CD8-positive, alpha-beta memory T cell (primary cell): Measurements from ENCODE around the gene ARVCF. TPM values are rescaled to one million over a fixed set of nuclear protein-coding genes. Genes with fewer than 3 reads are reported as not detected.

Experiments used
- CTCF ChIA-PET: fragments of 350-600 bp; sonication (Branson Sonifier 250); formaldehyde crosslinking; loops from one replicate; lab custom pipeline; 2021; ENCODE audit warnings: antibody characterized with exemption; lab: Charles Lee
- POLR2A ChIA-PET: fragments of 350-600 bp; sonication (Branson Sonifier 250); formaldehyde crosslinking; loops from one replicate; lab custom pipeline; 2021; ENCODE audit warnings: antibody characterized with exemption; lab: Charles Lee
- DNase-seq, 5 donors: peaks; one replicate each; pipeline versions ENCODE4 v3.0.0 to v3.0.0-alpha.2; 2020 to 2022; ENCODE audit warnings: mixed read lengths in 1 of 5
- H3K27ac ChIP-seq: one replicate; pipeline ENCODE4 v1.7.0; 2013; ENCODE audit warnings: low read depth, mild to moderate bottlenecking, low read length, moderate library complexity
- H3K27me3 ChIP-seq: 2 replicates; pipeline ENCODE4 v1.7.0; 2013; ENCODE audit warnings: low read length, mild to moderate bottlenecking; ENCODE audit not compliant: insufficient read depth, poor library complexity, severe bottlenecking
- H3K36me3 ChIP-seq: 2 replicates; pipeline ENCODE4 v1.7.0; 2013; ENCODE audit warnings: mild to moderate bottlenecking, low read length, moderate library complexity; ENCODE audit not compliant: insufficient read depth
- H3K4me1 ChIP-seq: 2 replicates; pipeline ENCODE4 v1.7.0; 2013; ENCODE audit warnings: mild to moderate bottlenecking, low read length, moderate library complexity; ENCODE audit not compliant: insufficient read depth
- H3K4me3 ChIP-seq: 2 replicates; pipeline ENCODE4 v1.7.0; 2013; ENCODE audit warnings: mild to moderate bottlenecking, low read length
- H3K9me3 ChIP-seq: 2 replicates; pipeline ENCODE4 v1.7.0; 2013; ENCODE audit warnings: mild to moderate bottlenecking, low read length
- H3K27ac Mint-ChIP-seq, 8 donors: one replicate each; pipeline ENCODE4 v1.8.0; 2020 to 2021; ENCODE audit warnings: mixed read lengths in 8 of 8, mild to moderate bottlenecking in 6 of 8, inconsistent platforms in 3 of 8, moderate library complexity in 3 of 8
- H3K27me3 Mint-ChIP-seq, 2 donors: one replicate each; pipeline ENCODE4 v1.8.0; 2020 to 2021; ENCODE audit warnings: mixed read lengths in 2 of 2, mild to moderate bottlenecking in 1 of 2, moderate library complexity in 1 of 2
- H3K36me3 Mint-ChIP-seq, 3 donors: one replicate each; pipeline ENCODE4 v1.8.0; 2020 to 2021; ENCODE audit warnings: mixed read lengths in 3 of 3, inconsistent platforms in 1 of 3, mild to moderate bottlenecking in 1 of 3
- H3K4me1 Mint-ChIP-seq, 3 donors: one replicate each; pipeline ENCODE4 v1.8.0; 2020 to 2021; ENCODE audit warnings: mixed read lengths in 3 of 3, inconsistent platforms in 1 of 3, mild to moderate bottlenecking in 1 of 3
- H3K4me3 Mint-ChIP-seq, 7 donors: one replicate each; pipeline ENCODE4 v1.8.0; 2020 to 2021; ENCODE audit warnings: mixed read lengths in 7 of 7, mild to moderate bottlenecking in 6 of 7, moderate library complexity in 4 of 7, inconsistent platforms in 2 of 7
- H3K9me3 Mint-ChIP-seq, 5 donors: one replicate each; pipeline ENCODE4 v1.8.0; 2020 to 2022; ENCODE audit warnings: mixed read lengths in 5 of 5, mild to moderate bottlenecking in 3 of 5, moderate library complexity in 2 of 5, inconsistent platforms in 1 of 5
- polyA plus RNA-seq: library from polyadenylated mRNA; unstranded; fragments of 300-500 nt; fragmentation: Illumina TruSeq; gene quantifications from one replicate; pipeline ENCODE4 v1.2.3, GENCODE V29; 2021
- total RNA-seq, 2 experiments: library from RNA; stranded (reverse); gene quantifications; one replicate each; pipeline ENCODE4 v1.2.3, GENCODE V29; 2021

ARVCF gene
- total and polyA plus RNA-seq, 3 experiments from 2014 or later, result 0.92 to 1.8 (median 1.4) TPM

- Histone ChIP-seq H3K4me1 (peaks cover 31% of the 10 kb centered on the region), H3K27me3 (no peaks in the 10 kb centered on the region), H3K4me3 (no peak overlapping the region), H3K27ac (no peak overlapping the region), H3K36me3 (no peaks in the 10 kb centered on the region), H3K9me3 (no peaks in the 10 kb centered on the region)
- CTCF ChIA-PET, result no interaction called here
- peak in 1 of 5 donors; percentile 42 for DNase-seq
- Mint-ChIP-seq H3K4me3 (peak overlapping the region in 1 of 7 donors; percentile 9), H3K27ac (no peak overlapping the region), H3K27me3 (no peaks in the 10 kb centered on the region), H3K36me3 (no peaks in the 10 kb centered on the region), H3K9me3 (no peaks in the 10 kb centered on the region), H3K4me1 (no peaks in the 10 kb centered on the region)
- POLR2A ChIA-PET, result no interaction called here
Measured at GRCh38 chr22:20009582-20010306, 6.9 kb downstream of the ARVCF start.

- Mint-ChIP-seq H3K36me3 (peaks cover 0 to 6% (median 0%) of the 10 kb centered on the region in 3 donors), H3K4me1 (no peaks in the 10 kb centered on the region), H3K27me3 (no peaks in the 10 kb centered on the region), H3K27ac (no peak overlapping the region), H3K9me3 (peaks cover 0 to 5% (median 2%) of the 10 kb centered on the region in 5 donors), H3K4me3 (peak overlapping the region in 1 of 7 donors; percentile 64)
- CTCF ChIA-PET, result no interaction called here
- POLR2A ChIA-PET, result no interaction called here
- H3K27ac ChIP-seq, result no peak overlapping the region
- H3K9me3 ChIP-seq, result peaks cover 6% of the 10 kb centered on the region
- no peaks in the 10 kb centered on the region for H3K27me3 ChIP-seq
- no peaks in the 10 kb centered on the region for H3K36me3 ChIP-seq
- H3K4me3 ChIP-seq, result no peak overlapping the region
- peak in 1 of 5 donors; percentile 11 for DNase-seq
- H3K4me1 ChIP-seq, result peaks cover 31% of the 10 kb centered on the region
Measured at GRCh38 chr22:20009018-20009491, 7.6 kb downstream of the ARVCF start.

GRCh38 chr22:20008221-20008995, 8.2 kb downstream of the ARVCF start:
- peak in 1 of 5 donors; percentile 31 for DNase-seq
- H3K9me3 ChIP-seq, result peaks cover 6% of the 10 kb centered on the region
- no peak overlapping the region for H3K4me3 ChIP-seq
- H3K4me3 Mint-ChIP-seq, result peak overlapping the region in 1 of 7 donors; percentile 64
- no peaks in the 10 kb centered on the region for H3K36me3 ChIP-seq
- peaks cover 0 to 13% (median 0%) of the 10 kb centered on the region in 3 donors for H3K36me3 Mint-ChIP-seq
- ChIA-PET CTCF (no interaction called here), POLR2A (interaction anchor here (0.5 kb wide), 1 partner anchor 909 kb away, joined by 3 read pairs; no protein-coding TSS in a partner anchor)
- H3K4me1 Mint-ChIP-seq, result no peaks in the 10 kb centered on the region
- H3K9me3 Mint-ChIP-seq, result peaks cover 0 to 9% (median 8%) of the 10 kb centered on the region in 5 donors
- no peak overlapping the region for H3K27ac Mint-ChIP-seq
- no peaks in the 10 kb centered on the region for H3K27me3 ChIP-seq
- H3K27me3 Mint-ChIP-seq, result no peaks in the 10 kb centered on the region
- H3K27ac ChIP-seq, result no peak overlapping the region
- peaks cover 30% of the 10 kb centered on the region for H3K4me1 ChIP-seq

GRCh38 chr22:20004464-20004863, 12.2 kb downstream of the ARVCF start:
- H3K36me3 Mint-ChIP-seq, result peaks cover 0 to 17% (median 0%) of the 10 kb centered on the region in 3 donors
- H3K4me3 Mint-ChIP-seq, result no peak overlapping the region
- Histone ChIP-seq H3K9me3 (peaks cover 6% of the 10 kb centered on the region), H3K36me3 (no peaks in the 10 kb centered on the region), H3K27me3 (no peaks in the 10 kb centered on the region), H3K4me3 (no peak overlapping the region), H3K27ac (no peak overlapping the region), H3K4me1 (peaks cover 7% of the 10 kb centered on the region)
- no peak overlapping the region for H3K27ac Mint-ChIP-seq
- H3K9me3 Mint-ChIP-seq, result peaks cover 3 to 18% (median 15%) of the 10 kb centered on the region in 5 donors
- no peak for DNase-seq
- ChIA-PET CTCF (no interaction called here), POLR2A (no interaction called here)
- peaks cover 0 to 6% of the 10 kb centered on the region in 2 donors for H3K27me3 Mint-ChIP-seq
- H3K4me1 Mint-ChIP-seq, result no peaks in the 10 kb centered on the region

- Mint-ChIP-seq H3K36me3 (peaks cover 0 to 17% (median 0%) of the 10 kb centered on the region in 3 donors), H3K27me3 (peaks cover 0 to 6% of the 10 kb centered on the region in 2 donors), H3K4me3 (no peak overlapping the region), H3K4me1 (no peaks in the 10 kb centered on the region), H3K9me3 (peaks cover 3 to 18% (median 15%) of the 10 kb centered on the region in 5 donors), H3K27ac (no peak overlapping the region)
- ChIA-PET CTCF (no interaction called here), POLR2A (no interaction called here)
- no peak overlapping the region for H3K4me3 ChIP-seq
- no peak overlapping the region for H3K27ac ChIP-seq
- H3K27me3 ChIP-seq, result no peaks in the 10 kb centered on the region
- peaks cover 6% of the 10 kb centered on the region for H3K9me3 ChIP-seq
- H3K36me3 ChIP-seq, result no peaks in the 10 kb centered on the region
- no peak for DNase-seq
- H3K4me1 ChIP-seq, result peaks cover 4% of the 10 kb centered on the region
Measured at GRCh38 chr22:20003304-20003703, 13.3 kb downstream of the ARVCF start.

GRCh38 chr22:20002636-20003035, 14.0 kb downstream of the ARVCF start:
- H3K36me3 Mint-ChIP-seq, result peaks cover 0 to 17% (median 0%) of the 10 kb centered on the region in 3 donors
- ChIA-PET CTCF (no interaction called here), POLR2A (no interaction called here)
- Histone ChIP-seq H3K27me3 (no peaks in the 10 kb centered on the region), H3K4me3 (no peak overlapping the region), H3K4me1 (peaks cover 4% of the 10 kb centered on the region), H3K36me3 (no peaks in the 10 kb centered on the region), H3K27ac (peak overlapping the region; percentile 52), H3K9me3 (peaks cover 6% of the 10 kb centered on the region)
- H3K9me3 Mint-ChIP-seq, result peaks cover 3 to 18% (median 15%) of the 10 kb centered on the region in 5 donors
- peaks cover 0 to 6% of the 10 kb centered on the region in 2 donors for H3K27me3 Mint-ChIP-seq
- no peaks in the 10 kb centered on the region for H3K4me1 Mint-ChIP-seq
- no peak overlapping the region for H3K27ac Mint-ChIP-seq
- DNase-seq, result no peak
- H3K4me3 Mint-ChIP-seq, result no peak overlapping the region

GRCh38 chr22:20002128-20002527, 14.5 kb downstream of the ARVCF start:
- peak overlapping the region; percentile 52 for H3K27ac ChIP-seq
- H3K9me3 Mint-ChIP-seq, result peaks cover 3 to 18% (median 15%) of the 10 kb centered on the region in 5 donors
- no peaks in the 10 kb centered on the region for H3K4me1 Mint-ChIP-seq
- H3K27me3 Mint-ChIP-seq, result peaks cover 0 to 6% of the 10 kb centered on the region in 2 donors
- no peak overlapping the region for H3K4me3 Mint-ChIP-seq
- H3K27ac Mint-ChIP-seq, result no peak overlapping the region
- H3K9me3 ChIP-seq, result peaks cover 6% of the 10 kb centered on the region
- POLR2A ChIA-PET, result interaction anchor here (0.6 kb wide), 1 partner anchor 32 kb away, joined by 3 read pairs; no protein-coding TSS in a partner anchor
- H3K27me3 ChIP-seq, result no peaks in the 10 kb centered on the region
- peaks cover 0 to 17% (median 0%) of the 10 kb centered on the region in 3 donors for H3K36me3 Mint-ChIP-seq
- peaks cover 4% of the 10 kb centered on the region for H3K4me1 ChIP-seq
- H3K36me3 ChIP-seq, result no peaks in the 10 kb centered on the region
- H3K4me3 ChIP-seq, result no peak overlapping the region
- CTCF ChIA-PET, result interaction anchor here (1.3 kb wide), 1 partner anchor 9 kb away, joined by 3 read pairs; no protein-coding TSS in a partner anchor
- no peak for DNase-seq
